DMS53 treated with DMSO at 0.1 percent for 48 hours (cell line): ENCODE results near the gene PEMT.

Experiments
- DNase-seq: peaks from one replicate; lab custom pipeline; 2025; ENCODE audit not compliant: unreplicated experiment; lab: John Stamatoyannopoulos, UW

Gene PEMT

GRCh38 chr17:17460038-17460437, 131.5 kb downstream of the PEMT start:
- no peak for DNase-seq

GRCh38 chr17:17457680-17458079, 133.8 kb downstream of the PEMT start:
- DNase-seq, result no peak

GRCh38 chr17:17456251-17456650, 135.3 kb downstream of the PEMT start:
- no peak for DNase-seq
